GM19452 (cell line): ENCODE measurements around the gene CALML4.
"Not testable (repeated sequence)": the region's sequence is repeated elsewhere in the genome, so short reads cannot be mapped to it uniquely, and the experiment has no call there.

Experiments used
- ATAC-seq: cut with Tn5 transposase; IDR thresholded peaks from one replicate; pipeline ENCODE4 v1.9.1; 2021; ENCODE audit not compliant: unreplicated experiment

The CALML4 gene

GRCh38 chr15:68208636-68209240, 3.6 kb upstream of the CALML4 start:
- no peak for ATAC-seq

- ATAC-seq, result no peak
Measured at GRCh38 chr15:68208136-68208535, 3.0 kb upstream of the CALML4 start.

GRCh38 chr15:68207176-68207935, 2.2 kb upstream of the CALML4 start:
- no peak for ATAC-seq

- no peak for ATAC-seq
Measured at GRCh38 chr15:68206711-68207151, 1.6 kb upstream of the CALML4 start.

GRCh38 chr15:68205954-68206539, 915 bp upstream of the CALML4 start:
- ATAC-seq, result no peak

- ATAC-seq, result no peak
Measured at GRCh38 chr15:68205558-68205944, 419 bp upstream of the CALML4 start.

GRCh38 chr15:68204361-68204760, 771 bp downstream of the CALML4 start:
- ATAC-seq, result no peak

GRCh38 chr15:68203956-68204355, 1.2 kb downstream of the CALML4 start:
- ATAC-seq, result no peak

GRCh38 chr15:68203486-68203885, 1.6 kb downstream of the CALML4 start:
- ATAC-seq, result no peak

GRCh38 chr15:68202994-68203393, 2.1 kb downstream of the CALML4 start:
- ATAC-seq, result not testable (repeated sequence)

GRCh38 chr15:68201879-68202261, 3.3 kb downstream of the CALML4 start:
- no peak for ATAC-seq

GRCh38 chr15:68201153-68201878, 3.8 kb downstream of the CALML4 start:
- no peak for ATAC-seq

- ATAC-seq, result no peak
Measured at GRCh38 chr15:68200016-68200861, 4.9 kb downstream of the CALML4 start.

GRCh38 chr15:68199340-68199739, 5.8 kb downstream of the CALML4 start:
- no peak for ATAC-seq

GRCh38 chr15:68197661-68198437, 7.3 kb downstream of the CALML4 start:
- no peak for ATAC-seq

- ATAC-seq, result no peak
Measured at GRCh38 chr15:68197170-68197492, 8.0 kb downstream of the CALML4 start.

GRCh38 chr15:68196445-68197169, 8.5 kb downstream of the CALML4 start:
- ATAC-seq, result no peak

GRCh38 chr15:68195336-68196112, 9.6 kb downstream of the CALML4 start:
- no peak for ATAC-seq
